ENCODE data around the gene MYO1G.

The MYO1G gene

DNA sequence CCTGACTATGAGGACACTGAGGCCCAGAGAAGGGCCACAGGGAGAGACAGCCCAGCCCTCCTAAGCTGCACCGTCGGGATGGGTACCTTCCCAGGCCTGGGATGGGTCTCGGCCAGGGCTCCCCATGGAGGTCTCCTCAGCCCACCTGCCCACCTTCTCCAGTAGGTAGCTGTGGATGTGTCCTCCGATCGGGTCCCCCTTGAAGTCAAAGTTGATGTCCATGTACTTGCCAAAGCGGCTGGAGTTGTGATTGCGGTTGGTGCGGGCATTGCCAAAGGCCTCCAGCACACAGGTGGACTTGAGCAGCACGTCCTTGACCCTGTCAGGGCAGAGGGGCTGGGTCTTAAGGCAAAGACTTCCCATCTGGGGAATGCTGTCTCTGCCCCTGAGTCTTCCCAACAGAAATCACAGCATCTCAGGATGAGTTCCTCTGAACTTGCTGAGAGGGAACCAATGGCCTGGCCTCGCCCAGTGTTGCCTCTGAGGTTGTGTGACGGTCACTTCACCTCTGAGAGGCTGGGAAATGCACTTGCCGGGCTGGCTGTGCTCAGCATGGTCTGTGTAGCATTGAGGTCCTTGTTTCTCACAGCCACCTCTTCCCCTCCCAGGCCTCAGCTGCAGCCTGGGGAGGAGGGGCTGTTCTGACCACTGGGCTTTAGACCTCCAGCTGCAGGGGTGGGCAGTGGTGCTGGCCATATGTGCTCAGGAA, 3.3 kb downstream of the MYO1G start:
- no peak overlapping the region for H3K4me3 ChIP-seq (ENCODE audit: low read length)
- TF ChIP-seq, protein P1, sequence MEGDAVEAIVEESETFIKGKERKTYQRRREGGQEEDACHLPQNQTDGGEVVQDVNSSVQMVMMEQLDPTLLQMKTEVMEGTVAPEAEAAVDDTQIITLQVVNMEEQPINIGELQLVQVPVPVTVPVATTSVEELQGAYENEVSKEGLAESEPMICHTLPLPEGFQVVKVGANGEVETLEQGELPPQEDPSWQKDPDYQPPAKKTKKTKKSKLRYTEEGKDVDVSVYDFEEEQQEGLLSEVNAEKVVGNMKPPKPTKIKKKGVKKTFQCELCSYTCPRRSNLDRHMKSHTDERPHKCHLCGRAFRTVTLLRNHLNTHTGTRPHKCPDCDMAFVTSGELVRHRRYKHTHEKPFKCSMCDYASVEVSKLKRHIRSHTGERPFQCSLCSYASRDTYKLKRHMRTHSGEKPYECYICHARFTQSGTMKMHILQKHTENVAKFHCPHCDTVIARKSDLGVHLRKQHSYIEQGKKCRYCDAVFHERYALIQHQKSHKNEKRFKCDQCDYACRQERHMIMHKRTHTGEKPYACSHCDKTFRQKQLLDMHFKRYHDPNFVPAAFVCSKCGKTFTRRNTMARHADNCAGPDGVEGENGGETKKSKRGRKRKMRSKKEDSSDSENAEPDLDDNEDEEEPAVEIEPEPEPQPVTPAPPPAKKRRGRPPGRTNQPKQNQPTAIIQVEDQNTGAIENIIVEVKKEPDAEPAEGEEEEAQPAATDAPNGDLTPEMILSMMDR (IDR thresholded peaks at IDR 0.05; ENCODE audit: insufficient read depth, low read depth, low read length, missing control alignments), result no peak

DNA sequence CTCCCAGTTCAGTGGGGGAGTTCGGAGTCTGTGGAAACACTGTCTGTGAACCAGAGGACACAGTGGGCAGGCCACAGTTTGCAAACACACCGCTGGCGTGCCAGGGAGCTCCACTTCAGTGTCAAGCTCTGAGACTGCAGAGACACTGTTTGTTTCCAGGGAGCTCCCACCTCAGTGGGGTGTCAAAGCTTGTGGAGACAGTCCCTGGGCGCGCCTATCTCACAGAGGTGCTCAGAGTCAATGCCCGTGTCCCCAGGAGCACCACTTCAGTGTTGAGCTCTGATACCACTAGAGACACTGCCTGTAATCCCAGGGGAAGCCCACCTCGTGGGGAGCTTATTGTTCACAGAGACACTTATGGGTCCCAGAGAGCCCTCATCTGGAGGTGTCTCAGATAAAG, 4.3 kb downstream of the MYO1G start:
- TF ChIP-seq, protein P1 (IDR thresholded peaks at IDR 0.05; ENCODE audit: insufficient read depth, low read depth, low read length, missing control alignments), result no peak
- H3K4me3 ChIP-seq (ENCODE audit: low read length), result no peak overlapping the region
- DNase-seq (ENCODE audit: low read depth), result no peak

More for the DNA sequence above, 3.3 kb downstream of the MYO1G start:
- DNase-seq (ENCODE audit: low read depth), result no peak

DNA sequence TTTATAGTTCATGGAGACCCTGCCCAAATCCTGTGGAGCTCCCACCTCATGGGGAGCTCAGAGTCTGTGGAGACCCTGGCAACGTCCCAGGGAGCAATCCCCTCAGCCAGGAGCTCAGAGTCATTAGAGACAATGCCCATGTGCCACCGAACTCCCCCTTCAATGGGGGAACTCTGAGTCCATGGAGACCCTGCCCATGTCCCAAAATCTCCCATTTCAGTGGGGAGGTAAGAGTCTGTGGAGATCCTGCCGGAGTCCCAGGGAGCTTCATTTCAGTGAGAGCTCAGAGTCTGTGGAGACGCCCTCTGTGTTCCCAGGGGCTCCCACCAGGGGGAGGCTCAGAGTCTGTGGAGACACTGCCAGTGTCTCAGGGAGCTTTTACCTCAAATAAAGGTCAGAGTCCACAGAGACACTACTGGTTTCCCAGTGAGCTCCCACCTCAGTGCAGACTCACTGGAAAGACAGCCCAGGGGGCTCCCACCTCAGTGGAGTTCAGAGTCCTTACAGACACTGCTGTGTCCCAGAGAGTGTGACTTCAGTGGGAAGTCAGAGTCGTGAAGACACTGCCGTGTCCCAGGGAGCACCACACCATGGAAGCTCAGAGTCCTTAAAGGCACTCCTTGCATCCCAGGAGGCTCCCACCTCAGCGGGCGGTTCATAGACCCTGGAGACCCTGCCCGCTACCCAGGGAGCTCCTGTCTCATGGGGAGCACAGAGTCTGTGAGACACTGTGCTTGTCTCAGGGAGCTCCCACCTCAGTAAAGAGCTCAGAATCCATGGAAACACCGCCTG, 5.0 kb downstream of the MYO1G start:
- no peak overlapping the region for H3K4me3 ChIP-seq (ENCODE audit: low read length)
- TF ChIP-seq, protein P1 (IDR thresholded peaks at IDR 0.05; ENCODE audit: insufficient read depth, low read depth, low read length, missing control alignments), result peak; percentile 35
- DNase-seq (ENCODE audit: low read depth), result peak; percentile 30

DNA sequence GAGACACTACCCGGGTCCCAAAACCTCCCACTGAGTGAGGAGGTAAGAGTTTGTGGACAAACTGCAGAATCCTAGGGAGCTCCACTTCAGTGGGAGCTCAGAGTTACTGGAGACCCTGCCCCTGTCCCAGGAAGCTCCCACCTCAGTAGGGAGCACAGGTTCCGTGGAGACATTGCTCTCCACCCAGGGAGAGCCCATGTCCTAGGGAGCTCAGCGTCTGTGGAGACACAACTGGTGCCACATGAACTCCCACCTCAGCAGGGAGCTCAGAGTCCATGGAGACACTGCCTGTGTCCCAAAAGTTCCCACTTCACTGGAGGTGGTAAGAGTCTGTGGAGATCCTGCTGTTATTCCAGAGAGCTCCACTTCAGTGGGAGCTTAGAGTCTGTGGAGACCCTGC, 6.3 kb downstream of the MYO1G start:
- DNase-seq (ENCODE audit: low read depth), result no peak
- no peak overlapping the region for H3K4me3 ChIP-seq (ENCODE audit: low read length)
- TF ChIP-seq, protein P1 (IDR thresholded peaks at IDR 0.05; ENCODE audit: insufficient read depth, low read depth, low read length, missing control alignments), result no peak

DNA sequence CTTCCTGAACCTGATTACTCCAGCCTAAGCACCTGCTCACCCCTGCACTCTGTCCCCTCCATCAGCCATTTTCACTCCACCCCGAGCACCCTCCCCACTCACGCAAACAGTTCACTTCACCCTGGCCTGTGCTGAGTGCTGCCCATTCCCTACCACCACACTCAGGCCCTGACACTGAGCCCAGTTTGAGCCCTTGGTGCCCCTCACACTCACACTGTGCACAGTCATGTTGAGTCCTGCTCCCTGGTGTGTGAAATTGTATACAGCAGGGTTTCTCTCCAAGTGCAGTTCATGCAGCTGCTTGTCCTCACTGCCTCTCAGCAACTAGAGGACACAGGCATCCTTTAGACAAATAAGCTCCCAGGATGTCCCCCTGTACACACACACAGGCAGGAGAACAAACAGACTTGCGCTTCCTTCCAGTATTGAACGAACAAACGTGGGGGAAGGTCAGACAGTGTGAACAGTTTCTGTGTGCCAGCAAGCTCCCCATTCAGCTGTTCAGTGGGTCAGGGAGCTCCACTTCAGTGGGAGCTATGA, 6.8 kb downstream of the MYO1G start:
- no peak overlapping the region for H3K4me3 ChIP-seq (ENCODE audit: low read length)
- DNase-seq (ENCODE audit: low read depth), result no peak
- TF ChIP-seq, protein P1 (IDR thresholded peaks at IDR 0.05; ENCODE audit: insufficient read depth, low read depth, low read length, missing control alignments), result no peak

DNA sequence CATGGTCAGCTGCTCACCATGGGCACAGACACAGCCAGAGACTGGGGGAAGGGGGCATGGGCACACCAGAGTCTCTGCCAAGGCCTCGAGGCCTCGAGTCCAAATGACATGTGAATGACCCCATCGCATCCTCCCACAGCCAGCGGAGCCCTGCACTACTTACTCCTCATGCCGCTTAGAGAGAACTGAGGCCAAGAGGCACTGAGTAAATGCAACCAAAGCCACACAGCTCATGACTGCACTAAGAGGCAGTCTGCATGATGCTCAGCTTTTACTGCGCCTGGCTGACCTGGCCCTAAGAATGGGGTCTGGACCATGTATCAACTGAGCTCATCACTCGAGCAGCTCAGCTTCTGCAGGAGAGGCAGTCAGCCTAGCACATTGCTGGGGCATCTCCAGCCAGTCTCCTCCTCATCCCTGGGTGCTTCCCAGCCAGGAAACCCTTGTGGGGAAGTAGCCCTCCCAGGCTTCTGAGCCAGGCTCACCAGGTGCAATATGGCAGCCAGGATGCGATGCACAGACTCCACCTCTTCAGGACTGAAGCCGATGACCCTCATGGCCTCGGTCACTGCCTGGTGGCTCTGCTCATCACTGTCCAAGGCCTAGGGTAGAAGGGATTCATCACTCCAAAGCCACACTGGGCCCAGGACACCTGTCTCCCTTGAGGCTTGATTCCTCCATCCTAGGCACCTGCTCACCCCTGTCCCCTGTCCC, 7.5 kb downstream of the MYO1G start:
- TF ChIP-seq, protein P1 (IDR thresholded peaks at IDR 0.05; ENCODE audit: insufficient read depth, low read depth, low read length, missing control alignments), result no peak
- H3K4me3 ChIP-seq (ENCODE audit: low read length), result no peak overlapping the region
- no peak for DNase-seq (ENCODE audit: low read depth)

Data from epithelial cell of esophagus (primary cell).